HepG2 (cell line): ENCODE results near the gene PARD3. TPM values are rescaled to one million over a fixed set of nuclear protein-coding genes. Genes with fewer than 3 reads are reported as not detected.

ENCODE experiments used
- ATAC-seq: fragments of 200-7000 bp; cut with Tn5 transposase; 3 replicates; pipeline ENCODE4 v1.9.1; 2020; ENCODE audit warnings: mild to moderate bottlenecking, moderate library complexity
- BruUV-seq: library from RNA; stranded (reverse); fragments of 400-500 nt; replicated peaks from 2 replicates; lab custom pipeline; 2021; lab: Mats Ljungman, UMichigan
- CTCF ChIA-PET: fragments of 300-600 bp; formaldehyde crosslinking; extraction: SDS; loops from one replicate; lab custom pipeline; 2021; ENCODE audit warnings: low total read pairs, inconsistent platforms, low intra/inter-chr PET ratio; lab: Yijun Ruan, JAX
- POLR2A ChIA-PET: fragments of 350-600 bp; sonication (Branson Sonifier 250); formaldehyde crosslinking; loops from one replicate; lab custom pipeline; 2020; ENCODE audit warnings: antibody characterized with exemption, inconsistent platforms; lab: Yijun Ruan, JAX
- DNase-seq: peaks from one replicate; pipeline ENCODE4 v3.0.0-alpha.2; 2015; ENCODE audit warnings: low spot score
- FAIRE-seq: peaks from 3 replicates; lab custom pipeline; 2011; peaks lifted over from hg19 to GRCh38; lab: Jason Lieb, UNC
- H2AFZ ChIP-seq: one replicate; pipeline ENCODE4 v1.6.1; 2011; ENCODE audit warnings: low read length, inconsistent platforms
- H3K27ac ChIP-seq: fragments of 300-600 bp; 3 replicates; pipeline ENCODE4 v1.8.0; 2011; ENCODE audit warnings: mixed run types, mild to moderate bottlenecking, mixed read lengths, low read length, inconsistent platforms; ENCODE audit not compliant: insufficient read depth; ENCODE audit errors: extremely low read length
- H3K27me3 ChIP-seq, 2 experiments: fragments of 200-600 bp in 1 of 2; 2 replicates in 1 of 2; 3 replicates in 1 of 2; pipeline versions ENCODE4 v1.6.0 to v1.8.0; 2011; ENCODE audit warnings: low read length in 2 of 2, mild to moderate bottlenecking in 2 of 2, moderate library complexity in 2 of 2, inconsistent platforms in 1 of 2; ENCODE audit not compliant: insufficient read depth in 2 of 2, control insufficient read depth in 1 of 2
- H3K36me3 ChIP-seq, 2 experiments: fragments of 200-600 bp in 1 of 2; replicated peaks in 1 of 2; 2 replicates in 1 of 2; 3 replicates in 1 of 2; pipeline versions ENCODE4 v1.5.1 to v1.8.0; 2011; ENCODE audit warnings: low read length in 2 of 2, inconsistent platforms in 1 of 2; ENCODE audit not compliant: insufficient read depth in 2 of 2, control insufficient read depth in 1 of 2
- H3K4me1 ChIP-seq: 2 replicates; pipeline ENCODE4 v1.5.1; 2012; ENCODE audit warnings: low read length, inconsistent platforms; ENCODE audit not compliant: insufficient read depth
- H3K4me2 ChIP-seq: 2 replicates; pipeline ENCODE4 v1.6.0; 2011; ENCODE audit warnings: low read depth, low read length, inconsistent platforms
- H3K4me3 ChIP-seq, 3 experiments: fragments of 200-600 bp in 1 of 3; sonication (generic), shearing (Covaris generic) in 1 of 3; replicated peaks in 1 of 3; 2 replicates each; pipeline ENCODE4 v1.5.1; 2011 to 2016; ENCODE audit warnings: low read length in 3 of 3, inconsistent platforms in 2 of 3, low read depth in 2 of 3, mild to moderate bottlenecking in 2 of 3, control low read depth in 1 of 3, mixed read lengths in 1 of 3; ENCODE audit not compliant: insufficient read depth in 1 of 3
- H3K79me2 ChIP-seq: one replicate; pipeline ENCODE4 v1.6.1; 2011; ENCODE audit warnings: low read length, inconsistent platforms; ENCODE audit not compliant: insufficient read depth
- H3K9ac ChIP-seq: 2 replicates; pipeline ENCODE4 v1.6.0; 2011; ENCODE audit warnings: mild to moderate bottlenecking, low read depth, low read length, inconsistent platforms; ENCODE audit not compliant: insufficient read depth
- H3K9me3 ChIP-seq: 2 replicates; pipeline ENCODE4 v1.5.1; 2012; ENCODE audit warnings: mild to moderate bottlenecking, low read length
- H4K20me1 ChIP-seq: 2 replicates; pipeline ENCODE4 v1.6.0; 2011; ENCODE audit warnings: inconsistent platforms, mild to moderate bottlenecking, low read length, moderate library complexity; ENCODE audit not compliant: insufficient read depth
- ATF6 ChIP-seq: sonication (generic); formaldehyde crosslinking; conservative IDR thresholded peaks from 2 replicates; pipeline ENCODE4 v1.4.0; 2020; ENCODE audit warnings: missing genetic modification reagents
- FOXJ3 ChIP-seq: sonication (generic); formaldehyde crosslinking; IDR thresholded peaks from 2 replicates; pipeline ENCODE4 v1.4.0; 2020; ENCODE audit warnings: missing genetic modification reagents, mild to moderate bottlenecking, borderline replicate concordance
- FOXK2 ChIP-seq: fragments of 450-650 bp; IDR thresholded peaks from 2 replicates; pipeline ENCODE4 v1.6.1; 2016
- FOXP1 ChIP-seq, 2 experiments: fragments of 450-650 bp in 1 of 2; IDR thresholded peaks; 2 replicates each; pipeline ENCODE4 v1.6.1; 2017 to 2018; ENCODE audit warnings: antibody characterized with exemption in 1 of 2
- MAZ ChIP-seq, 2 experiments: sonication (generic) in 1 of 2; formaldehyde crosslinking in 1 of 2; IDR thresholded peaks; 2 replicates each; pipeline versions ENCODE4 v1.5.0 to v1.6.1; 2012 to 2020; ENCODE audit warnings: low read depth in 2 of 2, mild to moderate bottlenecking in 2 of 2, borderline replicate concordance in 1 of 2, improper control_type of control experiment in 1 of 2, low read length in 1 of 2, missing genetic modification reagents in 1 of 2, moderate library complexity in 1 of 2
- NFIB ChIP-seq: sonication (generic); formaldehyde crosslinking; IDR thresholded peaks from 2 replicates; pipeline ENCODE4 v1.9.0; 2021; ENCODE audit warnings: missing genetic modification reagents, mild to moderate bottlenecking, borderline replicate concordance
- PBX2 ChIP-seq: IDR thresholded peaks from 2 replicates; pipeline ENCODE4 v1.6.1; 2016; ENCODE audit warnings: control low read depth
- SRSF9 ChIP-seq: fragments of 200-400 bp; formaldehyde crosslinking; IDR thresholded peaks from 2 replicates; pipeline ENCODE4 v1.6.1; 2018; ENCODE audit warnings: borderline replicate concordance, mild to moderate bottlenecking, low read depth, low read length; ENCODE audit not compliant: insufficient read depth, poor library complexity, severe bottlenecking
- TBX2 ChIP-seq: sonication (generic); formaldehyde crosslinking; IDR thresholded peaks from 2 replicates; pipeline ENCODE4 v1.5.0; 2020; ENCODE audit warnings: missing genetic modification reagents, mild to moderate bottlenecking, borderline replicate concordance
- ZFP36L1 ChIP-seq: sonication (generic); formaldehyde crosslinking; IDR thresholded peaks from 2 replicates; pipeline ENCODE4 v1.8.0; 2022; ENCODE audit warnings: mild to moderate bottlenecking, missing genetic modification reagents, moderate library complexity
- ZFP62 ChIP-seq: sonication (generic); formaldehyde crosslinking; IDR thresholded peaks from 2 replicates; pipeline ENCODE4 v1.4.0; 2020; ENCODE audit warnings: missing genetic modification reagents
- ZNF10 ChIP-seq: sonication (generic); formaldehyde crosslinking; IDR thresholded peaks from 2 replicates; pipeline ENCODE4 v1.4.0; 2020; ENCODE audit warnings: mild to moderate bottlenecking, low read depth, missing genetic modification reagents, borderline replicate concordance
- ZNF24 ChIP-seq: fragments of 450-650 bp; IDR thresholded peaks from 2 replicates; pipeline ENCODE4 v1.6.1; 2017; ENCODE audit warnings: antibody characterized with exemption, mild to moderate bottlenecking
- ZNF609 ChIP-seq: sonication (generic); formaldehyde crosslinking; IDR thresholded peaks from 2 replicates; pipeline ENCODE4 v1.4.0; 2020; ENCODE audit warnings: mild to moderate bottlenecking, missing genetic modification reagents, borderline replicate concordance
- ZNF703 ChIP-seq: sonication (generic); formaldehyde crosslinking; IDR thresholded peaks from 2 replicates; pipeline ENCODE4 v1.5.1; 2020; ENCODE audit warnings: missing genetic modification reagents, mild to moderate bottlenecking, moderate library complexity, borderline replicate concordance
- WGBS: methylation state at CpG from one replicate; pipeline ENCODE4 v1.1.6; 2017; ENCODE audit warnings: low lambda C conversion rate; 5-methylcytosine and 5-hydroxymethylcytosine counted together
- in situ Hi-C: cut with HindIII; loops from 2 replicates; pipeline ENCODE4 v1.10.0; 2017; ENCODE audit warnings: low pct_unique_long_range_greater_than_20kb; ENCODE audit not compliant: extremely low pct_ligation_motif_present
- intact Hi-C: fragments of 100-400 bp; cut with micrococcal nuclease; formaldehyde crosslinking; loops from one replicate; pipeline ENCODE4 v1.10.0; 2022; ENCODE audit not compliant: unreplicated experiment
- polyA plus RNA-seq, 8 experiments: library from polyadenylated mRNA; depleted of rRNA in 3 of 8; stranded (reverse) in 7 of 8; unstranded in 1 of 8; fragments of >200 nt; fragmentation: Illumina TruSeq in 4 of 8; extraction: Trizol in 4 of 8; gene quantifications; 2 replicates each; pipeline versions ENCODE4 v1.2.1 to v1.2.3, GENCODE V29; 2011 to 2016; ENCODE audit warnings: low read depth in 4 of 8, missing spikeins in 1 of 8, mixed read lengths in 1 of 8; ENCODE audit not compliant: insufficient read depth in 1 of 8
- total RNA-seq, 5 experiments: library from RNA; depleted of rRNA; stranded (reverse); fragments of >200 nt; fragmentation: Illumina TruSeq; extraction: Trizol; gene quantifications; 2 replicates each; pipeline ENCODE4 v1.2.3, GENCODE V29; 2016; ENCODE audit warnings: low read depth in 1 of 5

PARD3 gene
- total and polyA plus RNA-seq, 2 of the 13 experiments (the other 11 are each of a cell fraction or from before 2014, with no cell fraction given) = 40.9 to 60.0 TPM

GRCh38 chr10:34514290-34514689, 300.8 kb downstream of the PARD3 start:
- no peak for ATAC-seq
- Histone ChIP-seq H3K27ac (no peak overlapping the region), H2AFZ (no peak overlapping the region), H4K20me1 (no peaks in the 10 kb centered on the region), H3K9me3 (no peaks in the 10 kb centered on the region), H3K9ac (no peak overlapping the region), H3K27me3 (no peaks in the 10 kb centered on the region), H3K4me2 (no peak overlapping the region), H3K79me2 (no peaks in the 10 kb centered on the region), H3K36me3 (peaks cover 0 to 6% of the 10 kb centered on the region in 2 experiments; a peak in 1 of 5 replicates), H3K4me3 (no peak overlapping the region), H3K4me1 (peaks cover 12% of the 10 kb centered on the region; the same call in 1 of the 2 replicates)
- intact Hi-C loops = no loop called here
- no peak for FAIRE-seq
- BruUV-seq = no TSS peak
- CTCF ChIA-PET = no interaction called here
- WGBS = 98% methylated on average over 4 of the region's 4 CpGs
- DNase-seq = no peak
- in situ Hi-C loops = no loop called here
- POLR2A ChIA-PET = no interaction called here
- no peak for TF ChIP-seq TBX2
- no peak for TF ChIP-seq PBX2 (CRISPR knock-in tag)
- TF ChIP-seq FOXP1 (IDR thresholded peaks at IDR 0.05) = no peak
- TF ChIP-seq FOXP1 (CRISPR knock-in tag; IDR thresholded peaks at IDR 0.05) = no peak
- no peak for TF ChIP-seq ZFP62 (CRISPR knock-in tag)
- no peak for TF ChIP-seq SRSF9
- no peak for TF ChIP-seq ZNF703 (CRISPR knock-in tag)
- TF ChIP-seq FOXJ3 = no peak
- TF ChIP-seq ZNF609 (CRISPR knock-in tag) = no peak
- no peak for TF ChIP-seq ZNF10 (CRISPR knock-in tag)
- no peak for TF ChIP-seq FOXK2
- TF ChIP-seq ZNF24 = no peak
- no peak for TF ChIP-seq ATF6 (CRISPR knock-in tag)
- TF ChIP-seq ZFP36L1 = no peak
- no peak for TF ChIP-seq MAZ (IDR thresholded peaks at IDR 0.05; ENCODE audit: borderline replicate concordance, low read depth, low read length)
- TF ChIP-seq MAZ (CRISPR knock-in tag; IDR thresholded peaks at IDR 0.05; ENCODE audit: low read depth) = no peak
- TF ChIP-seq NFIB (CRISPR knock-in tag) = no peak
